ENCODE data around the gene ACSM5.
"Not testable (repeated sequence)": the region's sequence is repeated elsewhere in the genome, so short reads cannot be mapped to it uniquely, and the experiment has no call there.

ACSM5 gene

DNA sequence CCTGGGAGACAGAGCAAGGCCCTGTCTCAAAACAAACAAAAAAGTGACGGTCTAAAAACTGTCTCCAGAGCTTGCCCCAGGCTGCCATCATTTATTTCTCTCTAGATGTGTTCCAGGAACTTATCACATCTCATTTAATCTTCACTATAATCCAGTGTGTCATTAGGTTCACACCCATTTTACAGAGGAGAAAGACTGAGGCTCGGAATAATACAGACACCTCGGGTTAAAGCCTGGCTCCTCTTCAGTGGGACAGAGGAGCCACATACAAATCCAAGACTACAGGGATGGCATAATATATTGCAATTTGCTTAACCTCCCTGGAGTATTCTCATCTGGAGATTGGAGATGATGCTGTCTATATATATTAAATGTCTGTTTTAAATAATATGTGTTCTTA lies 10.7 kb upstream of the ACSM5 start:
- DNase-seq (ENCODE audit: low read depth): no peak

DNA sequence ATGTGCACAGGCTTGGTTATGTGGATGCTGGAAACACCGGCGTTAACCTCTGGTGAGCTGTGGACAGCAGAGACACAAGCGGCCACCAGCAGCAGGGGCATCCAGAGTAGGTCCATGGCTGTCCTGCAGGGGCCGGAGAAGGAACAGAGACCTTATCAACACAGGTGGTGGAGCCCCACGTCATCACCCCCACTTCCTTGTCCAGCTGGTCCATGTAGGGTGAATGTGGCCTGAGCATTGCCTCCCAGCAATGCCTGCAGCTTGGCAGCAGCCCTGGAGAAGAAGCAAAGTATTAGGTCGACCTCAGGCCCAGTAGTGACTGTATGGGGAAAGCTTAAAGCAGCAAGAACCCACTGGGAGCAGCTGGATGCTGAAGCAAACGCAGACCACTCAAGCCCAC lies 10.1 kb upstream of the ACSM5 start:
- no peak for DNase-seq (ENCODE audit: low read depth)

DNA sequence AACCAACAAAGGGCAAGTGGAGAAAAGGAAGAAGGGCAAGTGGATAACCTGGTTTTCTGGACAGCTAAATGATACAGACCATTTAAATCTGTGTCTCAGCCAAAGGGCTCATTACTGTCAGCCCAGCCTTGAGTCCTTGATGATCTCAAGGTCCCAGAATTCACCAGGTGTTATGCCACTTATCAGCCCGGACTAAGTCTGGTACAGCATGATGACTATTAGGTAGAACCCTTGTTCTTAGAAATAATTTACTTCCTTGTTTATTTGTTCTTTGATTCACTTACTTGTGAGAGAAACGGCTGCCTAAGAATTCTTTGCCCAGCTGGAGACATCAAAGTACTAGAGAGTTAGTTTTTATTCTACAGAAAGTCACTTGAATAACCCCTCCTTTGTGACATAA lies 8.3 kb upstream of the ACSM5 start:
- no peak for DNase-seq (ENCODE audit: low read depth)

DNA sequence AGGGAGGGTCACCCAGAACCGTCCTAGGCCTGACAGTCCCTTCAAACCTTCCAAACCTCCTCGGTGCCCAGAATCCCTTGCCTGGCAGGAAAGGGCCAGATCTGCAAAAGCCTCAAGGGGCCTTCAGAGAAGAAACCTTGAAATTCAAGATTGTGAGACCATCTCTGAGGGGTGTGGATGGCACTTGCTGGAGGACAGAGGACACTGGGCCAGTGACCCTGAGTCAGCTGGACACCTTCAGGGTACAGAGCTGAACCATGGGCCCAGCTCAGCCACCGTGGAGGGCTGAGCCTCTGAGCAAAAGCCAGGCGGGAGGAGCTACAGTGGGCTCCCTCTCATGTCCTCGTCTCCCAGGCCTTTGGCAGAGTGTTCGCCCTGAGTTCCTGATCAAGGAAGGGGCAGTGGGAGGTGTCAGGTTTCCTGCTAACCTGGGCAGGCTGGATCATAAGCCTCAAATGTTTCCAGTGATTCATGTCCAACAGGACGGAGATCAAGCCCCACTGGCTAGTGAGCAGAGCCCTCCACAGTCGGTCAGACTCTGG lies 7.8 kb upstream of the ACSM5 start:
- DNase-seq (ENCODE audit: low read depth): no peak

DNA sequence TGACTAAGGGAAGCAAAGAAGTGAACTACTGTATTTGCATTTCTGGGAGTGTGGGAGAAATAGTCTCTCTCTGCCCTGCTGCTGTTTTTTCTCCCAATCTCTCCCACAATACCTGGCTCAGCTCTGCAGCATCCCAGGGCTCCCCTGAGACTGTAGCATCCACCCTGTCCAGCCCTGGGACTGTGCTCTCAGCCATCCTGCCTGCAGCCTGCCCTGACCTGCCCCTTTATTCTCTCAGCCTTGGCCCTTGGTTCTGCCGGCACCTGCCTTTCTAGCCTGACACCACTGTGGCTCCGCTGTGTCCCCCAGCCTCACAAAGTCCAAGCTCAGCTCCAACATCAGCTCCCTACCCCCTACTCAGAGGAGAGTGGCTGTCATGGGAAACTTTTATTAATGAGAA lies 6.7 kb upstream of the ACSM5 start:
- no peak for DNase-seq (ENCODE audit: low read depth)

DNA sequence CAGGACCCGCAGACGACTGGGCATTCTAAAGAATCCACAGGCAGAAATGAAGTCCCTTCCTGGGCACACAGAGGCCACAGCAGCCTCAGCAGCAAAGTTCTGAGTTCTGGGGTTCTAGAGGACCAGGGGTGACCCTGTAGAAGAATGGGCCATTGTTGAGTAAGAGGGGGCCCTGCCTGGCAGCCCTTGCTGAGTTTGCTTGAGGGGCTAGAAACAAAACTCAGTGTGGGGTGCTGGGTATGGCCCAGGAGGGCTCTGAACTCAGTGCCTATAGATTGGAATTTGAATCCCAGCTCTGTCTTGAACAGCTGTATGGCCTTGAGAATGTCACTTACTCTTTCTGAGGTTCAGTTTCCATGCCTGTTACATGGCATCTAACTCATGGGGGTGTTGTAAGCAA lies 4.7 kb upstream of the ACSM5 start, which contains the start of gene PDILT:
Gene PDILT, minus strand, starts transcription at position 101 of the 400 bp plus-strand sequence. CDS start 5,437 bp downstream, outside the sequence.
- DNase-seq (ENCODE audit: low read depth): no peak

DNA sequence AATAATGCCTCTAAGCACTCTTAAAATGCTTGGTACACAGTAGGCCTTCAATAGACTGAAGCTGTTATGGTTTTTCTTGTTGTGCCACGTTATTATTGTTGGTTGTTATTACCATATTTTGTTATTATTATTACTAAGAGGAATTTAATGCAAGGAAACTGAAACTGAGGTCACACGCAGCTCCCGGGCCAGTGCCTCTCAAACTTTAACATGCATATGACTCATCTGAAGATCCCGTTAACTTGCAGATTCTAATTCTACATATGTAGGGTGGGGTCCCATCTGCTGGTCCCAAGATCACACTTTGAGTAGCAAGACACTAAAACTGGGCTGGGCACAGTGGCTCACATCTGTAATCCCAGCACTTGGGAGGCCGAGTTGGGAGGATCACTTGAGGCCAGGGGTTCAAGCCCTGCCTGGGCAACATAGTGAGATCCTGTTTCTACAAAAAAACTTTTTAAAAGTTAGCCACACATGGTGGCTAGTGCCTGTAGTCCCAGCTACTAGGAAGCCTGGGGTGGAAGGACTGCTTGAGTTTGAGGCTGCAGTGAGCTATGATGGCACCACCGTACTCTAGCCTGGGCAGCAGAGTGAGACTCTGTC lies 888 bp downstream of the ACSM5 start:
- no peak for DNase-seq (ENCODE audit: low read depth)

DNA sequence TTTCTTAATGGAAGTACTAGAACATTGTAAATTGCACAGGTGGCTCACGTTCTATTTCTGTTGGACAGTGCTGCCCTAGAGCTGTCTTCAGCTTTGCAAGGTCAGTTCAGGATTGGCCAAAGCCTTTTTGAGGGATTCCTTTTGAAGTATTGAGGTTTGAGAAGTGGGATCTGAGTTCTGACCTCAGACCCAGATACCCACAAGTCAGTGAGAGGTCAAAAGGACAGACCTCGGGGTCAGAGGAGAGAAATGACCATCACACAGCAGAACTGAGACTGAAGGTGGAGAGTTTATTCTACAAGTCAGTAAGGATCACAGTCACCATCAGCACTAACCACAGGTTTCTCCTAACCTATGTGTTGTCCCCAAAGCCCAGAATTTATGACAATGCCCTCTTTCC lies 1.7 kb downstream of the ACSM5 start:
- no peak for DNase-seq (ENCODE audit: low read depth)

DNA sequence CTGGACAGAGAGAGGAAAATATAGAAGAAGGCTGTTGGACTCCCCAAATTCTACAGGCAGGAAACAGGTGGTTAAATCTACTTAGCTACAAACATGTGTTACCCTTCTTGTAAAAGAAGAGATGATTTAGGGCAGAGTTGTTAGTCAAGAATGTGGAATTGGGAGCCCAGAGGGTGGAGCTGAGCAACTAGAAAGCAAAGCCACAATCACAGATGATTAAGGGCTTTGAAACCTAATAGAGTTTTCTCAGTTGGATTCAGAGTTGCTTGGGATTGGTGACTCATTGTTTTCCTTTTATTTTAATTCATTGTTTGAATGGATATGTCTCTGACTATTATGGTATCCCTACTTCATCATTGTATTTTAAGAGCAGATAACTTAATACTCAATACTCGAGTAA lies 6.2 kb downstream of the ACSM5 start:
- DNase-seq (ENCODE audit: low read depth): no peak

DNA sequence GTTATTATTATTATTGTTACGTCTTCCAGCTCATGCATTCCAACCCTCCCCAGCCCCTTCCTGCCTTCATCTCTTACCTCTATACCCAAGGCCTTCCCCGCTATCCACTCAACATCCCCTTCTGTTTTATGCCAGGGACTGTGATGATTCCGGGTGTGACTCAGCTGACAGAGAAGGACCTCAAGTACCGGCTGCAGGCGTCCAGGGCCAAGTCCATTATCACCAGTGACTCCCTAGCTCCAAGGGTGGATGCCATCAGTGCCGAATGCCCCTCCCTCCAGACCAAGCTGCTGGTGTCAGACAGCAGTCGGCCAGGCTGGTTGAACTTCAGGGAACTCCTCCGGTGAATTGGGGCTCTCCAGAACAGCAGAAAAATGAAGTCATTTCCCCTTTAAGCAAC lies 9.8 kb downstream of the ACSM5 start:
- not testable (repeated sequence) for DNase-seq (ENCODE audit: low read depth)

DNA sequence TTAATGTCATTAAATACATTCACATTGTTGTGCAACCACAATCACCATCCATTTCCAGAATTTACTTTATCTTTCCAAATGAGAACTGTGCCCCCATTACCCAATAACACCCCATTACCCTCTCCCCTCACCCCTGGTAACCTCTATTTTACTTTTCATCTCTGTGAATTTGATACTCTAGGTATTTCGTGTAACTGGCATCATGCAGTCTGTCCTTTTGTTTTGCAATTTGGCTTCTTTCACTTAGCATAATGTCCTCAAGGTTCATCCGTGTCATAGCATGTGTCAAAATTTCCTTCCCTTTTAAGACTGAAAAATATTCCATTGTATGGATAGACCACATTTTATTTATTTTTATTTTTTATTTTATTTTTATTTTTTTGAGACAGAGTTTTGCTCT lies 12.4 kb downstream of the ACSM5 start:
- not testable (repeated sequence) for DNase-seq (ENCODE audit: low read depth)

DNA sequence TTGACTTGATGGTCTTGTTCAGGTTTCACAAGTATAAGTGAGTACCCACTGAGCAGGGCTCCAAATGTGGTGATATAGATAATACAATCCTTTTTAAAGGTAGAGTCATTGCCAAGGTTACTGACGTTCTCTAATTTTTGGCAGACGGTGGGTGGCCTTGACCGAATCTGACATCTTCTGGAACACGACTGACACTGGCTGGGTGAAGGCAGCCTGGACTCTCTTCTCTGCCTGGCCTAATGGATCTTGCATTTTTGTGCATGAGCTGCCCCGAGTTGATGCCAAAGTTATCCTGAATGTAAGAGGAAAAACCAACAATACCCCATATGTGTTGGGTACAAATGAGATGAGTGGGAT lies 14.4 kb downstream of the ACSM5 start:
- DNase-seq (ENCODE audit: low read depth): not testable (repeated sequence)

DNA sequence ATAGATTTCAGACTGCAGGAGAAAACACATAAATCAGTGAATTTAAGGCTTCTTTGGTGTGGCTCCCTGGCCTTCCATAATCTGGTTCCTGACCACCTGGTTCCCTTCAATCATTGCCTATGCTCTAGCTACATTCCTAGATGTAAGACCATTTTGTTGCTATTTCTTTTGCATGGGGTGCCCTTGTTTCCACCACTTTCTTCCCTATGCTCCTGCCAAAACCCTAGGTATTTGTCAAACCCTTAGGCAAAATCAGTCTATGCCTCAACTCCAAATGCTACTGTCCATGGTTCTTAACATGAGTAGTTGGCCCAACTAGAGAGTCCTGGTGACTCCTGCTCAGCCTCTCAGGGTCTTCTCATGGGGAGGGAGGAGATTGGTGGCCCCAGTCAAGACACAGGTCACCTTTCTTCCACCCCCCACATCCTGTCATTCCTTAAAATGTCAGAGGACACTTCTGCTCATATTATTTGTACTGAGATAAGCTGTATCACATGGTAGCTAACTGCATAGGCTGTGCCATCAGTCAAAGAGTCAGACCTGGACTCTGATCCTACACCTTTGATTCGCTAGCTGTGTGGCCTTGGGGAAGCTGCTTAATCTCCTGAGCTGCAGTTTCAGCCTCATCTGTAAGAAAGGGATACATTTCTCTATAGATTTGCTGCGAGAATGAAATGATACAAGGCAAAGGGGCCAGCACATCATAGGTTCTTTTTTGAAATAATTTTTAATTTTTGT lies 15.0 kb downstream of the ACSM5 start:
- DNase-seq (ENCODE audit: low read depth): no peak

DNA sequence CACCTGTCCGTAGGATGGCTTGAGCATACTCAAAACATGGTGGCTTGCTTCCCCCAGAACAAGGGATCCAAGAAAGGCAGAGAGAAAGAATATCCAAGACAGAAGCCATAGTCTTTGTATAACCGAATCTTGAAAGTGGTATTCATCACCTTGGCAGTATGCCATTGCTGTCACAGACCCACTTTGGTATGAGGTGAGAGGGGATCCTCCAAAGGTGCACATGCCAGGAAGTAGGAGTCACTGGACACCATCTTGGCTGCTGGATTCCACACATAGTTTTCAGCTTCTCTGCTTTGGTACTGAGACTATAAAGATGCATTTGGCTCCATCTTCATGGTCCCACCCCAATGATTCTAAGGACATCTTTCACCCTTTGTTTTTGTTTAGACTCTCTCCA lies 18.1 kb downstream of the ACSM5 start:
- not testable (repeated sequence) for DNase-seq (ENCODE audit: low read depth)

DNA sequence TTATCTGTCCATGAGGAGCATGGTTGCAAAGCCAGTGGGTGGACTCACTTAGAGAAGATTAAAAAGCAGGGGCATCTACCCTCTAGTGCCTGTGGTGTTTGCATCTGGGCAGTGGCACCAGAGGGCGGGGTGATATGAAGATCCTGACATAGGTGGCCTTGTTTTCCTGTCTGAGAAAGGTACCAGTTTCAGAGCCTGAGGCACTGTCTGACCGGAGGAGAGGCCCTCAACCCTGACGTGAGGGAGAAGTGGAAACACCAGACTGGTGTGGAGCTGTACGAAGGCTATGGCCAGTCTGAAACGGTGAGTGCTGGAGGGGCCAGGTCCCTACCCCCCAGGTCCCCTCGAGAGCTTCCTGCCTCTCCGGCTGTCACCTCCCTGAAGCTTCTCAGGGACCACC lies 20.2 kb downstream of the ACSM5 start:
- DNase-seq (ENCODE audit: low read depth): not testable (repeated sequence)

DNA sequence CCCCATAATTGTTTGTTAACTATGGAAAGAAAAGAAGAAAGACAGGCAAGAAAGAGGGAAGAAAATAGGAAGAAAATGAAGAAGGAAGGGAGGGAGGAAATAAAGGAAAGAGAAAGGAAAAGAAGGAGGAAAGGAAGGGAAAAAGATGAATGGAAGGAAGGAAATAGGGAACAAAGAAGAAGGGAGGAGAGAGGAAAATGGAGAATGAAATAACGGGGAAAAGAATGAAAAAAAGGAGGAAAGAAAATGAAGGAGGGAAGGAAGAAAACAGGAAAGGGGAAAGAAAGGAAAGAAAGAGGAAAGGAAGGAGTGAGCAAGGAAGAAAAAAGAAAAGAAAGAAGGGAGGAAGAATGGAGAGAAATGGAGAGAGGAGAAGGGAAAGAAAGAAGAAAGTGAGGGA lies 21.1 kb downstream of the ACSM5 start:
- not testable (repeated sequence) for DNase-seq (ENCODE audit: low read depth)

DNA sequence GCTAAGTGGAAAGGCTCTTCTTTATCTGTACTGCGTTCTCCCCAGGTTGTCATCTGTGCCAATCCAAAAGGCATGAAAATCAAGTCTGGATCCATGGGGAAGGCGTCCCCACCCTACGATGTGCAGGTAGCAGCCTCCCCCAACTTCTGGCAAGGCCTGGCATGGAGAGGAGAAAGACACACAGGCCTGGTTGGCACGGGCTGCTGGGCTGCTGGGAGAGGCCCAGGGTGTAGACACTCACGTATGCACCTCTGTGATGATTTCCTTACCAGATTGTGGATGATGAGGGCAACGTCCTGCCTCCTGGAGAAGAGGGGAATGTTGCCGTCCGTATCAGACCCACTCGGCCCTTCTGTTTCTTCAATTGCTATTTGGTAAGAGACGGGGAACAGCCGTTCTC lies 21.6 kb downstream of the ACSM5 start:
- no peak for DNase-seq (ENCODE audit: low read depth)

DNA sequence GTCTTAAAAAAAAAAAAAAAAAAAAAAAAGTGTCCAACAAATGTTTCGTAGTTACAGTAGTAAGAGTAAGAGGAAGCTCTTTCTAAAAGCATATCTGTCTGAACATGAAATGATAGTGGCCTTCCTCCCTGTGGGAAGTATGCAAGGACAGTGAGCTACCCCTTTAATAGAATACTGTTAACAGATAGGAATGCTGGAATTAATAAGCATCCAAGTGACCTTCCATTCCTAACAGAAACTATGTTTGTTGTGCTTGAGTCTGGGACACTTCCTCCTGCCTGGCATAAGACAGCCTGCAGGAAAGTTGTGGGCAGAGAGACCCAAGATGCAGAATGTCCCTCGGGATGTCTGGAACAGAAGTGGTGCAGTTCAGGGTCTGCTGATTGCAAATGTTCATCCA lies 29.6 kb downstream of the ACSM5 start:
- not testable (repeated sequence) for DNase-seq (ENCODE audit: low read depth)

DNA sequence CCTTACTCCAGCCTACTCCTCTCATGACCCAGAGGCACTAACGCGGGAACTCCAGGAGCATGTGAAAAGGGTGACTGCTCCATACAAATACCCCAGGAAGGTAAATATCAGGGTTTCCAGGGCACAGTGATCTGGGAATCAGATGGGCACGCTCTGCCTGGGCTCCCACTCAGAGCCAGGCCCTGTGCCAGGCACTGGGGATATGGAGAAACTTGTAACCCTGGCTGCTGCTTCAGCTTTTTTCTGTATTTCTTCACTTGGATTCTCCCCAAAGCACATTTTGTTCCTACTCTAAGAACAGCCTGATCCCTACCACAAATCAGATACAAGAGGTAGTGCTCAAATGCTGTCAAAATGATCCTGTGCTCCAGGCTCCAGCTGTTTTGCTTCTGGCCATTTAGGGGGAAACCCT lies 30.5 kb downstream of the ACSM5 start:
- DNase-seq (ENCODE audit: low read depth): not testable (repeated sequence)

DNA sequence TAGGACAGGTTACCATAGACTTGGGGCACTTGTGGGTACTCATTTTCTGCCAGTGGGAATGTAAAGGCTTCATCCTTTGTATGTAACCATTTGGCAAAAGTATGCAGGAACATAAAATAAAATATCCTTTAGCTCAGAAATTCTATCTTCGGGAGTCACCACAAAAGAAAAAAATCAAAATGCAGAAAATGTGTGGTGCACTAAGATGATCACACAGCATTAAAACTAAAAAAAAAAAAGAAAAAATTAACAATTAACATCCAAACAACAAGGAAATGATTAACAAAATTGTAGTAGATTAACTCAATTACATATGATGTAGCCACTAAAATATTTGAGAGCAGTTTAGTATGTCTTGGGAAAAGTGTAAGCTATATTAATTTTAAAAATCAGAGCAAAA lies 31.4 kb downstream of the ACSM5 start:
- not testable (repeated sequence) for DNase-seq (ENCODE audit: low read depth)

DNA sequence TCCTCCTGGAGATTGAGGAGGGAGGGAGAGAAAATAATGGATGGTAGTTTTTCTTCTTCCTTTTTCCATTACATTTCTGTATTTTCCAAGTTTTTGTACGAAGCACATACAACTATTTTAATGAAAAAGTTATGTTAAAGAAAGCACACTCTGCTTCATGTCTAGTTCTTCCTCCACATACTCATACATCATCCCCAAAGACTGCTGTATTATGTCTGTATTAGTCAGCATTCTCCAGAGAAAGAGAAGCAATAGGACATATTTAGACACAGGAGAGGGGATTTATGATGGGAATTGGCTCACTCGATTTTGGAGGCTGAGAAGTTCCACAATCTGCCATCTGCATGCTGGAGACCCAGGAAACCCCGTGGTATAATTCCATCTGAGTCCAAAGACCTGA lies 31.9 kb downstream of the ACSM5 start:
- DNase-seq (ENCODE audit: low read depth): no peak

DNA sequence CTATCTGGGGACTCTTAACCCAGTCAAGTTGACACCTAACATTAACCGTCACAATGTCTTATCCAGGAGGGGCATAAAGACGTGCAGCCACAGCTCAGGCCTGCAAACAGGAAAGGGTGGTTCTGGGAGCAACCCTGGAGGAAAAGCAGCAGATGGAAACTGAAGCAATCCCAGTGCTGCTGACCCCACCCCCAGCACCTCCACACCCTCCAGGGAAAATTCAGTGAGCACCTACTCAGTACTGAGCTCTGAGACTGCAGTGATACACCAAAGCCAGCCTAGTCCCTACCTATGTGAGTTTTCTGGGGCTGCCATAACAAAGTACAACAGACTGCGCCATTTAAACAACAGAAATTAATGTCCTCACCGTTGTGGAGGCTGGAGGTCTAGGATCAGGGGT lies 32.5 kb downstream of the ACSM5 start:
- not testable (repeated sequence) for DNase-seq (ENCODE audit: low read depth)

DNA sequence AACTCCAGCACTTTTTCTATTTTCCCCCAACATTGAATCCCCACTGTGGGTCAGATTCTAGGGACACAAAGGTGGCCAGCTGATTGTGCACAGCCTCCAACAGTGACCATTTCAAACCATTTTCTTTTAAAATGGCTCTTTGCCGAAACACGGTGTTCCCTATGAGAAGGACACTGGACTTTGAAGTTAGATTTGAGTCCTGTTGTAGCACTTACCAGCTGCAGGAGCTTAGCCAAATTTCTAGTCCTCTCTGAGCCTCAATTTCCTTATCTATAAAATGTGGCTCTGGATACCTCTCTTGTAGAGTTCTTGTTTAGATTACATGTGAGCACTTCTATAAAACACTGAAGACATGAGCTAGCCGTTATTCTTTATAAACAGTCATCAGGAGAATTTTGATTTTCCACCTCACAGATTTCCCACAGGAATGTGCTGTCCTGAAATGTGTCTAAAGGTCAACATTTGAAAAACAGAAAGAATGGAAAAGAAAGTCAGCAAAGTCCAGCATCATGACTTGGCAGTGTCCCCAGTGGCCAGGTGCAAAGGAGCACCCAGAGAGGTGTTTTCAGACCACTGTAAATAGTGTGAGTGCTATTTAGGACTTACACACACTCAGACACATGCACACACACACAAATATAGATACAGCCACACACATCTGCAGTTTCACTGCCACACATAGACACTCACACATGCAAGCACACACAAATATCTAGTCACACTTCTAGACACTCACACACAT lies 37.5 kb downstream of the ACSM5 start:
- not testable (repeated sequence) for DNase-seq (ENCODE audit: low read depth)
